IPS-NIHi7 (cell line): ENCODE measurements around the gene SLAMF7.

Experiments used
- DNase-seq: peaks from one replicate; pipeline ENCODE4 v3.0.0; 2012; ENCODE audit warnings: mixed read lengths; ENCODE audit errors: extremely low spot score

Gene SLAMF7

DNA sequence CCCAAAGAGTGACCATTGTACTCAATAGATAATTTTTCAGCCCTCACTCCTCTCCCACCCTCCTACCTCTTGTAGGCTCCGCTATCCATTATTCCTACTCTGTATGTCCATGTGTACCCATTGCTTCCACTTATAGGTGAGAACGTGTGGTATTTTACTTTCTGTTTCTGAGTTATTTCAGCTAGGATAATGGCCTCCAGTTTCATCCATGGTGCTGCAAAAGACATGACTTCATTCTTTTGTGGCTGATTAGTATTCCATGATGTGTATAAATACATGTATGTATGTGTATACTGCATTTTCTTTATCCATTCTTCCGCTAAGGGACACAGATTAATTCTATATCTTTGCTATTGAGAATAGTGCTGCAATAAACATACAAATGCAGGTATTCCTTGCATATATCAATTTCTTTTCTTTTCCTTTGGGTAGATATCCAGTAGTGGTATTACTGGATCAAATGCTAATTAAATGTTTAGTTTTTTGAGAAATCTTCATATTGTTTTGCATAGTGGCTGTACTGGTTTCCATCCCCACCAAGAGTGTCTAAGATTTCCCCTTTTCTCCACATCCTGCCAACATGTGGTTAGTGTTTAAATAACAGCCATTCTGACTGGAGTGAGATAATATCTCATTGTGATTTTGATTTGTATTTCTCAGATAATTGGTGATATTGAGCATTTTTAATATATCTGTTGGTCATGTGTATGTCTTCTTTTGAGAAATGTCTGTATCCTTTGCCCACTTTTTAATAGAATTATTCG is 61.8 kb downstream of the SLAMF7 start:
- no peak for DNase-seq

DNA sequence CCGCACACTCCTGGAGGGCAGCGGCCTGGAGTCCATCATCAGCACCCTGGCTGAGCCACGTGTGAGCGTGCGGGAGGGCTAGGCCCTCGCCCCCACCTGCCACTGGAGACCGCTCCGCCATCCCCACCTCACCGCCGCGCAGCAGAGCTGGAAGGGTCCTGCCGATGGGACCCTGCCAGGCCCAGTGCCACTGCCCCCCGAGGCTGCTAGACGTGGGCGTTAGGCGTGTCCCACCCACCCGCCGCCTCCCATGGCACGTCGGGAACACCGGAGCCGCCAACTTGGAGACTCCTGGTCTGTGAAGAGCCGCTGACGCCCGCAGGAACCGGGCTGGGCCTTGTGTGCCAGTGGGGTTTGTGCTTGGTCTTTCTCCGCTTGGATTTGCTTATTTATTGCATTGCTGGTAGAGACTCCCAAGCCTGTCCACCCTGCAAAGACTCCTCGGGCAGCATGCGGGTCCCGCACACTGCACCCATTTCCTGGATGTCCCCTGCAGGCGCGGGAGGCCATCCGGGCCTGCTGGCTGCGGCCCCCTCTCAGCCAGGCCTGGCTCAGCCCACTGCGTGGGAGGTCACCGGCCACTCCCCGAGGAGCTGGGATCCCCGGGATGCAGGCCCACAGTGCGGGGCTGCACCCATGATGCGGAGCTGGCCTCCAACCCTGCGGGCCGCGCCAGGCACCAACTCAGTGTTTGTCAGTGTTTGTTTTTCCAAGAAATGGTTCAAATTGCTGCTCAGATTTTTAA is 63.0 kb downstream of the SLAMF7 start:
- DNase-seq, result no peak
